ENCODE data around the gene C6orf136.

GRCh38 chr6:30635834-30636233 lies 11.1 kb upstream of the C6orf136 start:
- no peak for TF ChIP-seq TAF1 (IDR thresholded peaks at IDR 0.05; ENCODE audit: borderline replicate concordance, insufficient read depth, low read length)
- no peak for TF ChIP-seq POLR2AphosphoS5 (IDR thresholded peaks at IDR 0.05; ENCODE audit: low read depth, low read length)
- TF ChIP-seq SIN3A (IDR thresholded peaks at IDR 0.05; ENCODE audit: borderline replicate concordance, insufficient read depth, low read length): no peak
- no peak for TF ChIP-seq REST (IDR thresholded peaks at IDR 0.05; ENCODE audit: insufficient read depth in 1 of 2, low read depth in 2 of 2, low read length in 2 of 2)
- no peak for TF ChIP-seq FOXP2 (optimal IDR thresholded peaks at IDR 0.05; ENCODE audit: borderline replicate concordance, extremely low read depth, extremely low read length, insufficient read depth)

All from PFSK-1 (cell line).